Measurements from ENCODE around the gene HSBP1L1. TPM values are rescaled to one million over a fixed set of nuclear protein-coding genes. Genes with fewer than 3 reads are reported as not detected.

Gene HSBP1L1
- total and polyA plus RNA-seq, 2 of the 13 experiments (the other 11 are each of a cell fraction or from before 2014, with no cell fraction given), result 22.6 to 45.1 TPM

GRCh38 chr18:79951545-79952455 is 12.6 kb upstream of the HSBP1L1 start, which contains the start of gene SLC66A2 (continued):
- TF ChIP-seq, protein P1, sequence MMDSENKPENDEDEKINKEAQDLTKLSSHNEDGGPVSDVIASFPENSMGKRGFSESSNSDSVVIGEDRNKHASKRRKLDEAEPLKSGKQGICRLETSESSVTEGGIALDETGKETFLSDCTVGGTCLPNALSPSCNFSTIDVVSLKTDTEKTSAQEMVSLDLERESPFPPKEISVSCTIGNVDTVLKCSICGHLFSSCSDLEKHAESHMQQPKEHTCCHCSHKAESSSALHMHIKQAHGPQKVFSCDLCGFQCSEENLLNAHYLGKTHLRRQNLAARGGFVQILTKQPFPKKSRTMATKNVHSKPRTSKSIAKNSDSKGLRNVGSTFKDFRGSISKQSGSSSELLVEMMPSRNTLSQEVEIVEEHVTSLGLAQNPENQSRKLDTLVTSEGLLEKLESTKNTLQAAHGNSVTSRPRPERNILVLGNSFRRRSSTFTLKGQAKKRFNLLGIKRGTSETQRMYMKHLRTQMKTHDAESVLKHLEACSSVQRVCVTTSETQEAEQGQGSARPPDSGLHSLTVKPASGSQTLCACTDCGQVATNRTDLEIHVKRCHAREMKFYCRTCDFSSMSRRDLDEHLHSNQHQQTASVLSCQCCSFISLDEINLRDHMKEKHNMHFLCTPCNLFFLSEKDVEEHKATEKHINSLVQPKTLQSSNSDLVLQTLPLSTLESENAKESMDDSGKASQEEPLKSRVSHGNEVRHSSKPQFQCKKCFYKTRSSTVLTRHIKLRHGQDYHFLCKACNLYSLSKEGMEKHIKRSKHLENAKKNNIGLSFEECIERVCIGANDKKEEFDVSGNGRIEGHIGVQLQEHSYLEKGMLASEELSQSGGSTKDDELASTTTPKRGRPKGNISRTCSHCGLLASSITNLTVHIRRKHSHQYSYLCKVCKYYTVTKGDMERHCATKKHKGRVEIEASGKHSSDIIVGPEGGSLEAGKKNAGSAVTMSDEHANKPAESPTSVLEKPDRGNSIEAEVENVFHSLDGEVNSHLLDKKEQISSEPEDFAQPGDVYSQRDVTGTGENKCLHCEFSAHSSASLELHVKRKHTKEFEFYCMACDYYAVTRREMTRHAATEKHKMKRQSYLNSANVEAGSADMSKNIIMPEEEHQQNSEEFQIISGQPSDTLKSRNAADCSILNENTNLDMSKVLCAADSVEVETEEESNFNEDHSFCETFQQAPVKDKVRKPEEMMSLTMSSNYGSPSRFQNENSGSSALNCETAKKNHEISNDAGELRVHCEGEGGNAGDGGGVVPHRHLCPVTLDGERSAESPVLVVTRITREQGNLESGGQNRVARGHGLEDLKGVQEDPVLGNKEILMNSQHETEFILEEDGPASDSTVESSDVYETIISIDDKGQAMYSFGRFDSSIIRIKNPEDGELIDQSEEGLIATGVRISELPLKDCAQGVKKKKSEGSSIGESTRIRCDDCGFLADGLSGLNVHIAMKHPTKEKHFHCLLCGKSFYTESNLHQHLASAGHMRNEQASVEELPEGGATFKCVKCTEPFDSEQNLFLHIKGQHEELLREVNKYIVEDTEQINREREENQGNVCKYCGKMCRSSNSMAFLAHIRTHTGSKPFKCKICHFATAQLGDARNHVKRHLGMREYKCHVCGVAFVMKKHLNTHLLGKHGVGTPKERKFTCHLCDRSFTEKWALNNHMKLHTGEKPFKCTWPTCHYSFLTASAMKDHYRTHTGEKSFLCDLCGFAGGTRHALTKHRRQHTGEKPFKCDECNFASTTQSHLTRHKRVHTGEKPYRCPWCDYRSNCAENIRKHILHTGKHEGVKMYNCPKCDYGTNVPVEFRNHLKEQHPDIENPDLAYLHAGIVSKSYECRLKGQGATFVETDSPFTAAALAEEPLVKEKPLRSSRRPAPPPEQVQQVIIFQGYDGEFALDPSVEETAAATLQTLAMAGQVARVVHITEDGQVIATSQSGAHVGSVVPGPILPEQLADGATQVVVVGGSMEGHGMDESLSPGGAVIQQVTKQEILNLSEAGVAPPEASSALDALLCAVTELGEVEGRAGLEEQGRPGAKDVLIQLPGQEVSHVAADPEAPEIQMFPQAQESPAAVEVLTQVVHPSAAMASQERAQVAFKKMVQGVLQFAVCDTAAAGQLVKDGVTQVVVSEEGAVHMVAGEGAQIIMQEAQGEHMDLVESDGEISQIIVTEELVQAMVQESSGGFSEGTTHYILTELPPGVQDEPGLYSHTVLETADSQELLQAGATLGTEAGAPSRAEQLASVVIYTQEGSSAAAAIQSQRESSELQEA (CRISPR knock-in tag; IDR thresholded peaks at IDR 0.05; ENCODE audit: not compliant biosample characterization), result peak; percentile 35
- no peak for TF ChIP-seq ZNF12 (CRISPR knock-in tag; IDR thresholded peaks at IDR 0.05)
- no peak for TF ChIP-seq PHF5A (CRISPR knock-in tag; IDR thresholded peaks at IDR 0.05; ENCODE audit: low read depth, unreplicated experiment)
- TF ChIP-seq GATAD2A (CRISPR knock-in tag; IDR thresholded peaks at IDR 0.05), result no peak
- no peak for TF ChIP-seq IKZF1 (IDR thresholded peaks at IDR 0.05)
- no peak for TF ChIP-seq ZFP1 (CRISPR knock-in tag; IDR thresholded peaks at IDR 0.05)
- TF ChIP-seq THAP9 (CRISPR knock-in tag; IDR thresholded peaks at IDR 0.05; ENCODE audit: borderline replicate concordance), result no peak
- TF ChIP-seq, protein P2, sequence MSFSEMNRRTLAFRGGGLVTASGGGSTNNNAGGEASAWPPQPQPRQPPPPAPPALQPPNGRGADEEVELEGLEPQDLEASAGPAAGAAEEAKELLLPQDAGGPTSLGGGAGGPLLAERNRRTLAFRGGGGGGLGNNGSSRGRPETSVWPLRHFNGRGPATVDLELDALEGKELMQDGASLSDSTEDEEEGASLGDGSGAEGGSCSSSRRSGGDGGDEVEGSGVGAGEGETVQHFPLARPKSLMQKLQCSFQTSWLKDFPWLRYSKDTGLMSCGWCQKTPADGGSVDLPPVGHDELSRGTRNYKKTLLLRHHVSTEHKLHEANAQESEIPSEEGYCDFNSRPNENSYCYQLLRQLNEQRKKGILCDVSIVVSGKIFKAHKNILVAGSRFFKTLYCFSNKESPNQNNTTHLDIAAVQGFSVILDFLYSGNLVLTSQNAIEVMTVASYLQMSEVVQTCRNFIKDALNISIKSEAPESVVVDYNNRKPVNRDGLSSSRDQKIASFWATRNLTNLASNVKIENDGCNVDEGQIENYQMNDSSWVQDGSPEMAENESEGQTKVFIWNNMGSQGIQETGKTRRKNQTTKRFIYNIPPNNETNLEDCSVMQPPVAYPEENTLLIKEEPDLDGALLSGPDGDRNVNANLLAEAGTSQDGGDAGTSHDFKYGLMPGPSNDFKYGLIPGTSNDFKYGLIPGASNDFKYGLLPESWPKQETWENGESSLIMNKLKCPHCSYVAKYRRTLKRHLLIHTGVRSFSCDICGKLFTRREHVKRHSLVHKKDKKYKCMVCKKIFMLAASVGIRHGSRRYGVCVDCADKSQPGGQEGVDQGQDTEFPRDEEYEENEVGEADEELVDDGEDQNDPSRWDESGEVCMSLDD (CRISPR knock-in tag; IDR thresholded peaks at IDR 0.05; ENCODE audit: borderline replicate concordance), result 0 out of 2 replicates have a peak, but pooled peaks have one; percentile 38
- peak; percentile 71; the same call in 1 of the 2 replicates for TF ChIP-seq ZFP91 (CRISPR knock-in tag; IDR thresholded peaks at IDR 0.05; ENCODE audit: borderline replicate concordance)
- TF ChIP-seq ZNF567 (CRISPR knock-in tag; IDR thresholded peaks at IDR 0.05; ENCODE audit: borderline replicate concordance), result no peak
- no peak for TF ChIP-seq ZEB1 (IDR thresholded peaks at IDR 0.05; ENCODE audit: insufficient replicate concordance, low read depth)
- TF ChIP-seq SMAD3 (CRISPR knock-in tag; IDR thresholded peaks at IDR 0.05), result no peak

Measured in HepG2 (cell line).